NK-92 treated with Interleukin-12 subunit alpha and Interleukin-12 subunit beta, amount 100 ng/mL, for 24 hours (cell line): ENCODE data around the gene BCL2.
"Not testable (repeated sequence)": the region's sequence is repeated elsewhere in the genome, so short reads cannot be mapped to it uniquely, and the experiment has no call there.

Source experiments
- DNase-seq: peaks from one replicate; lab custom pipeline; 2025; lab: John Stamatoyannopoulos, UW

BCL2 gene

GRCh38 chr18:63319383-63320122 is at the start of gene BCL2:
BCL2 (minus strand) TSS chr18:63319769.
- DNase-seq: peak; percentile 69

- DNase-seq: no peak
Measured at GRCh38 chr18:63368611-63369010, 49.0 kb upstream of the BCL2 start.

GRCh38 chr18:63367053-63367953 is 47.7 kb upstream of the BCL2 start, which contains the start of gene KDSR:
KDSR (minus strand) TSS chr18:63367206; CDS start chr18:63367118, 88 bp downstream.
- DNase-seq: peak; percentile 59

- peak; percentile 17 for DNase-seq
Measured at GRCh38 chr18:63366213-63367052, 46.9 kb upstream of the BCL2 start.

GRCh38 chr18:63365876-63366212 is 46.3 kb upstream of the BCL2 start:
- no peak for DNase-seq

- peak; percentile 12 for DNase-seq
Measured at GRCh38 chr18:63363951-63364350, 44.4 kb upstream of the BCL2 start.

GRCh38 chr18:63363420-63363819 is 43.9 kb upstream of the BCL2 start:
- DNase-seq: not testable (repeated sequence)

- DNase-seq: no peak
Measured at GRCh38 chr18:63356272-63356896, 36.8 kb upstream of the BCL2 start.

- no peak for DNase-seq
Measured at GRCh38 chr18:63350230-63350629, 30.7 kb upstream of the BCL2 start.

- no peak for DNase-seq
Measured at GRCh38 chr18:63348508-63349136, 29.1 kb upstream of the BCL2 start.

- no peak for DNase-seq
Measured at GRCh38 chr18:63346480-63347183, 27.1 kb upstream of the BCL2 start.

GRCh38 chr18:63346031-63346430 is 26.5 kb upstream of the BCL2 start:
- DNase-seq: no peak

- DNase-seq: no peak
Measured at GRCh38 chr18:63344918-63345317, 25.3 kb upstream of the BCL2 start.

GRCh38 chr18:63344263-63344662 is 24.7 kb upstream of the BCL2 start:
- no peak for DNase-seq

- peak; percentile 3 for DNase-seq
Measured at GRCh38 chr18:63342206-63342605, 22.6 kb upstream of the BCL2 start.

- DNase-seq: no peak
Measured at GRCh38 chr18:63339920-63340484, 20.4 kb upstream of the BCL2 start.

- no peak for DNase-seq
Measured at GRCh38 chr18:63336366-63337099, 17.0 kb upstream of the BCL2 start.

- DNase-seq: no peak
Measured at GRCh38 chr18:63331105-63331504, 11.5 kb upstream of the BCL2 start.

GRCh38 chr18:63329431-63330145 is 10.0 kb upstream of the BCL2 start:
- DNase-seq: no peak
